Esophagus muscularis mucosa (tissue), 4 donors: ENCODE data around the gene TMEM114. TPM values are rescaled to one million over a fixed set of nuclear protein-coding genes. Genes with fewer than 3 reads are reported as not detected.

Experiments
- DNase-seq: peaks from one replicate; pipeline ENCODE4 v3.0.0-alpha.2; 2017; ENCODE audit errors: extremely low spot score
- H3K27ac ChIP-seq, 4 donors: fragments of 200-600 bp; sonication (generic); replicated peaks in 1 of 4; 1 replicate in 3 of 4; 2 replicates in 1 of 4; pipeline ENCODE4 v1.5.1; 2016 to 2019; ENCODE audit warnings: mild to moderate bottlenecking in 1 of 4
- H3K27me3 ChIP-seq, 4 donors: fragments of 200-600 bp; sonication (generic); one replicate each; pipeline versions ENCODE4 v1.5.1 to v1.6.0; 2016 to 2019
- H3K36me3 ChIP-seq, 4 donors: fragments of 200-600 bp; sonication (generic); one replicate each; pipeline ENCODE4 v1.5.1; 2016 to 2019
- H3K4me1 ChIP-seq, 4 donors: fragments of 200-600 bp; sonication (generic); one replicate each; pipeline ENCODE4 v1.5.1; 2016 to 2019
- H3K4me3 ChIP-seq, 4 donors: fragments of 200-600 bp; sonication (generic); 1 replicate in 2 of 4; 2 replicates in 2 of 4; pipeline ENCODE4 v1.5.1; 2016 to 2019; ENCODE audit warnings: mild to moderate bottlenecking in 4 of 4, moderate library complexity in 1 of 4
- H3K9me3 ChIP-seq, 4 donors: fragments of 200-600 bp; sonication (generic); 1 replicate in 3 of 4; 2 replicates in 1 of 4; pipeline ENCODE4 v1.5.1; 2016 to 2019
- EP300 ChIP-seq: sonication (generic); formaldehyde crosslinking; IDR thresholded peaks from one replicate; pipeline ENCODE4 v1.6.1; 2017; ENCODE audit warnings: antibody characterized with exemption
- POLR2A ChIP-seq: fragments of 450-650 bp; IDR thresholded peaks from one replicate; pipeline ENCODE4 v1.6.1; 2017; ENCODE audit warnings: antibody characterized with exemption, moderate library complexity, mild to moderate bottlenecking, low read depth
- POLR2AphosphoS5 ChIP-seq, 2 donors: sonication (generic); formaldehyde crosslinking; IDR thresholded peaks; one replicate each; pipeline ENCODE4 v1.6.1; 2017; ENCODE audit warnings: antibody characterized with exemption in 2 of 2
- WGBS: methylation state at CpG from one replicate; pipeline ENCODE4 v1.1.5; 2018; 5-methylcytosine and 5-hydroxymethylcytosine counted together
- intact Hi-C: fragments of 100-400 bp; cut with DNase I; formaldehyde crosslinking; loops from one replicate; pipeline ENCODE4 v1.15.1; 2023
- total RNA-seq, 4 donors: library from RNA; depleted of rRNA; stranded (reverse); fragments of >200 nt; gene quantifications; one replicate each; pipeline versions ENCODE4 v1.1.0 to v1.2.1, GENCODE V29; 2016
- TF ChIP-seq, protein P1 (sequence below), 3 experiments: fragments of 200-600 bp in 2 of 3; fragments of 450-650 bp in 1 of 3; sonication (generic) in 2 of 3; IDR thresholded peaks; one replicate each; pipeline ENCODE4 v1.5.1; 2017 to 2019; ENCODE audit warnings: antibody characterized with exemption in 3 of 3, mild to moderate bottlenecking in 2 of 3, moderate library complexity in 1 of 3

Gene TMEM114
- total RNA-seq, 4 donors from 2014 or later, result not detected

DNA sequence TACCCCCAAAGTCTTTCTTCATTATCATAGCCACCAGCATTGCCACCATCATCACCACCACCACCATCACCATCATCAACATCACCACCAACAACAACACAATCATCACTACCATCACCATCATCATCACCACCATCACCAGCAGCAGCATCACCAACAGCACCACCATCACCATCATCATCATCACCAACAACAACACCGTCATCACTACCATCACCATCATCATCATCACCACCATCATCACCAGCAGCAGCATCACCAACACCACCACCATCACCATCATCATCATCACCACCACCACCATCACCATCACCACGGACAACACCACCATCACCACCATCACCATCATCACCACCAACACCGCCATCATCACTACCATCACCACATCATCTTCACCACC is 500 bp upstream of the TMEM114 start:
- Histone ChIP-seq H3K4me3 (no peak overlapping the region), H3K27ac (no peak overlapping the region), H3K27me3 (peaks cover 0 to 71% (median 24%) of the 10 kb centered on the region in 4 donors), H3K9me3 (no peaks in the 10 kb centered on the region), H3K36me3 (no peaks in the 10 kb centered on the region), H3K4me1 (peaks cover 11 to 17% (median 16%) of the 10 kb centered on the region in 4 donors)
- intact Hi-C loops, result no loop called here
- TF ChIP-seq POLR2A (no peak), EP300 (no peak), POLR2AphosphoS5 (IDR thresholded peaks at IDR 0.05) (no peak)
- TF ChIP-seq, protein P1, sequence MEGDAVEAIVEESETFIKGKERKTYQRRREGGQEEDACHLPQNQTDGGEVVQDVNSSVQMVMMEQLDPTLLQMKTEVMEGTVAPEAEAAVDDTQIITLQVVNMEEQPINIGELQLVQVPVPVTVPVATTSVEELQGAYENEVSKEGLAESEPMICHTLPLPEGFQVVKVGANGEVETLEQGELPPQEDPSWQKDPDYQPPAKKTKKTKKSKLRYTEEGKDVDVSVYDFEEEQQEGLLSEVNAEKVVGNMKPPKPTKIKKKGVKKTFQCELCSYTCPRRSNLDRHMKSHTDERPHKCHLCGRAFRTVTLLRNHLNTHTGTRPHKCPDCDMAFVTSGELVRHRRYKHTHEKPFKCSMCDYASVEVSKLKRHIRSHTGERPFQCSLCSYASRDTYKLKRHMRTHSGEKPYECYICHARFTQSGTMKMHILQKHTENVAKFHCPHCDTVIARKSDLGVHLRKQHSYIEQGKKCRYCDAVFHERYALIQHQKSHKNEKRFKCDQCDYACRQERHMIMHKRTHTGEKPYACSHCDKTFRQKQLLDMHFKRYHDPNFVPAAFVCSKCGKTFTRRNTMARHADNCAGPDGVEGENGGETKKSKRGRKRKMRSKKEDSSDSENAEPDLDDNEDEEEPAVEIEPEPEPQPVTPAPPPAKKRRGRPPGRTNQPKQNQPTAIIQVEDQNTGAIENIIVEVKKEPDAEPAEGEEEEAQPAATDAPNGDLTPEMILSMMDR (IDR thresholded peaks at IDR 0.05), result no peak
- 98% methylated on average over 3 of the region's 3 CpGs for WGBS
- DNase-seq, result no peak

DNA sequence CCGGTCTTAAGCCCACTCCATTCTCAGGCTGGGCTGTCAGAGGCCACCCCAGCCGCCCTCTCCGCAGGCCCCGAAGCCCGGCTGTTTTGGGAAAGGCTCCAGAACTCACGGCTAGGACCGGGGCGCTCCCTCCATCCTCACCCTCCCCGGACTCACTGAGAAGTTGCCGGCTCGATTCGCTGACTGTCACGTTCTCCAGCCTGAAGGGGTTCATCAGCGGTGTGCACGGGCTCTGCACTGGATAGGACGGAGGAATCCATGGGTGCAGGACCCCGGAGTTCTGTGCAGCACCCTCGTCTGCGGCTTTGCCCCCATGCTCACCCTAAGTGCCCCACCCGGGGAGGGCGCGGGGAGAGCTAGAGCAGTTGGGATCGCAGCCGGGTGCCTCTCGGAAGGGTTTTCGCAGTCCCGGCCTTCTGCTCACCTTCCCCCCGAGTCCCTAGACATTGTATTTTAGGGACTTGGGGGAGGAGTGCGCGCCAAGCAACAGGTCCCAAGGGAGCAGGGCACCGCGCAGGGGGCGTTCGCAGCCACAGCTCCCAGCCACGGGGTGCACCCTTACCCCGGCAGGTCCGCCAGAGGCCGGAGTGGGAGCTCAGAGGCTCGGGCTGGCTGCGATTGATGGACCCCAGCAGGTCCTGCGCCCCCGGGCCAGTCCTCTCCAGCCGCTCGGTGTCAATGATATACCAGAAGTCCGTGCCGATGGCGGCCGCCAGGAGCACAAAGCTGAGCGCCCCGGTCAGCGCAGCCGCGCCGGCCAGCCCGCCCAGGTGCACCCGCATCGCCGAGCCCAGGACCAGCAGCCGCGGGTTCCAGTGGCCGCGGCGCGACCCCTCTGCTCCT is 1.0 kb downstream of the TMEM114 start:
- Histone ChIP-seq H3K27me3 (peaks cover 0 to 71% (median 24%) of the 10 kb centered on the region in 4 donors), H3K4me3 (peak overlapping the region in 2 of 4 donors; percentile 16 to 19), H3K36me3 (no peaks in the 10 kb centered on the region), H3K4me1 (peaks cover 11 to 17% (median 16%) of the 10 kb centered on the region in 4 donors), H3K27ac (no peak overlapping the region), H3K9me3 (no peaks in the 10 kb centered on the region)
- WGBS, result 0% methylated on average over 10 of the region's 64 CpGs
- no peak for DNase-seq
- TF ChIP-seq POLR2AphosphoS5 (IDR thresholded peaks at IDR 0.05) (no peak), EP300 (no peak)
- intact Hi-C loops, result no loop called here

DNA sequence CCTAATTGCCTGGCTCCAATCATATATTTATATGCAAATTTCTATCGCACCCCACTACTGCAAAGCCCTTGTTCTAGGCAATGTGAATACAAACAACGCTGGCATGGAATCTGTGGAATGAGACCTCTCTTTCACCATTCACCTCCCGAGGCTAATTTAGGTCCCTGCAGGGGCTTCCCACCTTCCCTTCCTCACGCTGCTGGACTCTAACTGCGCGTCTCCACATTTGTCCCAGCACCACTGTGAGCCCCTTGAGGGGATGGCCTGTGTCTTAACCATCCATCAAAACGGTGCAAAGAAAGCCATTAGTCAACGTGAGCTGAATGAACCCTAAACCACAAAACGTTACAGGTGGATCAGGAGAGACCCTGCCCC is 1.6 kb downstream of the TMEM114 start:
- TF ChIP-seq POLR2AphosphoS5 (IDR thresholded peaks at IDR 0.05) (no peak), POLR2A (no peak), EP300 (no peak)
- TF ChIP-seq, protein P1 (IDR thresholded peaks at IDR 0.05), result no peak

DNA sequence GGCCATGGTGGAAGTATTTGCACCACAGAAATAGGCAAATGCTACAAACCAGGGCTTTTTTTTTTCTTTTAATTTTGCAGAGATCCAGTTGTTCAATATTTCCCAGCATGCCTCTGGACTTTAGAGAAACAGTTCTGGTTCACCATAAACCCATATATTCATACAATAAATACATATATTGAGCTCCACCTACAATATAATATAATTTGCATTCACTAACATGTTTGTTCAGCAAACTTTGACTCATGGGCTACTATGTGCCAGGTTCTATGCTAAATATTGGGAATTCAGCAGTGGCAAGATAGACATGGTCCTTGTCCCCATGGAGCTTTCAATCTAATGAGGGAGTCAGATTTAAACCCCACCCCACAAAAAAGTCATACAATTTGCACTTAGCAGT is 3.2 kb downstream of the TMEM114 start:
- no peak for DNase-seq
- H3K27ac ChIP-seq, result no peak overlapping the region
- peaks cover 11 to 17% (median 16%) of the 10 kb centered on the region in 4 donors for H3K4me1 ChIP-seq
- TF ChIP-seq POLR2AphosphoS5 (IDR thresholded peaks at IDR 0.05) (no peak), EP300 (no peak), POLR2A (no peak)
- TF ChIP-seq, protein P1 (IDR thresholded peaks at IDR 0.05), result no peak
- no peaks in the 10 kb centered on the region for H3K9me3 ChIP-seq
- no peak overlapping the region for H3K4me3 ChIP-seq
- no peaks in the 10 kb centered on the region for H3K36me3 ChIP-seq
- peaks cover 0 to 64% (median 24%) of the 10 kb centered on the region in 4 donors for H3K27me3 ChIP-seq
- intact Hi-C loops, result no loop called here

More for the DNA sequence above, 1.6 kb downstream of the TMEM114 start:
- intact Hi-C loops, result no loop called here
- Histone ChIP-seq H3K27ac (no peak overlapping the region), H3K4me3 (no peak overlapping the region), H3K27me3 (peaks cover 0 to 70% (median 24%) of the 10 kb centered on the region in 4 donors), H3K36me3 (no peaks in the 10 kb centered on the region), H3K9me3 (no peaks in the 10 kb centered on the region), H3K4me1 (peaks cover 11 to 17% (median 16%) of the 10 kb centered on the region in 4 donors)
- DNase-seq, result no peak
- WGBS, result 3% methylated on average over 9 of the region's 9 CpGs

DNA sequence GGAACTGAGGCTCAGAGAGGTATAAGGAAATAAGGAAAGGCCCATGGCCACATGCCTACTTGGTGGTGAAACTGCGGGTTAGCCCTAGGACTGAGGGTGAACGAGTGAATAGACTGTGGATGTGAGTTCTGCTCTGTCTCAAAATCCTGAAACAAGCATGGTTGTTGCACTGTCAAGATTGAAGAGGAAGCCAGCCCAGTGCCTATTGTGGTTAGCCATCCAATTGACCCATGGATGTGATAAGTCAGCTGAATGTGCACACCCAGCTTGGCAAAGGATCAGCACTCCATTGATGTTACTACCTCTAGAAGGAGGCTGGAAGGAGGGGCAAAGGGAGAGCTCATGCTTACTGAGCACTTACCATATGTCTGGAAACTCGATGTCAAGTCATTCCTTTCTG is 4.5 kb downstream of the TMEM114 start:
- TF ChIP-seq POLR2AphosphoS5 (IDR thresholded peaks at IDR 0.05) (no peak), EP300 (no peak), POLR2A (no peak)
- TF ChIP-seq, protein P1 (IDR thresholded peaks at IDR 0.05), result no peak
- 74% methylated on average over 3 of the region's 3 CpGs for WGBS
- Histone ChIP-seq H3K36me3 (no peaks in the 10 kb centered on the region), H3K4me1 (peaks cover 11 to 17% (median 16%) of the 10 kb centered on the region in 4 donors), H3K9me3 (no peaks in the 10 kb centered on the region), H3K4me3 (no peak overlapping the region), H3K27ac (no peak overlapping the region), H3K27me3 (peaks cover 0 to 52% (median 23%) of the 10 kb centered on the region in 4 donors)
- DNase-seq, result no peak
- intact Hi-C loops, result no loop called here
